Measurements from ENCODE around the gene ZNF76. TPM values are rescaled to one million over a fixed set of nuclear protein-coding genes. Genes with fewer than 3 reads are reported as not detected.

Gene ZNF76
- polyA plus RNA-seq, 1 donor from 2014 or later: 26.3 TPM

- Histone ChIP-seq H2AFZ (ENCODE audit: low read depth, low read length) (no peak overlapping the region), H3K4me3 (ENCODE audit: low read length) (peak overlapping the region; percentile 97), H3K4me2 (ENCODE audit: low read length) (peak overlapping the region; percentile 92), H3K27ac (ENCODE audit: low read length) (no peak overlapping the region), H4K20me1 (ENCODE audit: insufficient read depth) (no peaks in the 10 kb centered on the region), H3K9ac (ENCODE audit: low read length) (peak overlapping the region; percentile 13), H3K36me3 (ENCODE audit: insufficient read depth, low read length) (no peaks in the 10 kb centered on the region), H3K9me3 (ENCODE audit: low read length) (no peaks in the 10 kb centered on the region), H3K79me2 (replicated peaks; ENCODE audit: insufficient read depth, low read length) (peaks cover 54% of the 10 kb centered on the region), H3K9me2 (ENCODE audit: insufficient read depth, low read length) (no peaks in the 10 kb centered on the region), H3F3A (ENCODE audit: insufficient read depth, low read length, poor library complexity, severe bottlenecking) (no peaks in the 10 kb centered on the region), H3K27me3 (ENCODE audit: insufficient read depth, low read depth, low read length) (no peaks in the 10 kb centered on the region)
- no peak for TF ChIP-seq SMC3 (conservative IDR thresholded peaks at IDR 0.05; ENCODE audit: poor library complexity)
- TF ChIP-seq POLR2AphosphoS5 (IDR thresholded peaks at IDR 0.05): no peak
- TF ChIP-seq TAF1 (IDR thresholded peaks at IDR 0.05; ENCODE audit: low read depth): no peak
- TF ChIP-seq MXI1 (conservative IDR thresholded peaks at IDR 0.05; ENCODE audit: poor library complexity, severe bottlenecking): no peak
- TF ChIP-seq EP300 (conservative IDR thresholded peaks at IDR 0.05; ENCODE audit: poor library complexity, severe bottlenecking): no peak
- TF ChIP-seq RAD21 (conservative IDR thresholded peaks at IDR 0.05): no peak
- TF ChIP-seq CTCF (IDR thresholded peaks at IDR 0.05; ENCODE audit: poor library complexity, severe bottlenecking): no peak
- no peak for TF ChIP-seq REST (IDR thresholded peaks at IDR 0.05; ENCODE audit: borderline replicate concordance)
- TF ChIP-seq EZH2 (IDR thresholded peaks at IDR 0.05; ENCODE audit: borderline replicate concordance, insufficient read depth, low read length, poor library complexity, severe bottlenecking): no peak
These were observed 42.4 kb upstream of the ZNF76 start for GRCh38 chr6:35216851-35217811.

GRCh38 chr6:35218021-35218420, 41.5 kb upstream of the ZNF76 start:
- Histone ChIP-seq H3K4me2 (ENCODE audit: low read length) (peak overlapping the region; percentile 42), H3K79me2 (replicated peaks; ENCODE audit: insufficient read depth, low read length) (peaks cover 54% of the 10 kb centered on the region), H3K36me3 (ENCODE audit: insufficient read depth, low read length) (no peaks in the 10 kb centered on the region), H4K20me1 (ENCODE audit: insufficient read depth) (no peaks in the 10 kb centered on the region), H3K9me3 (ENCODE audit: low read length) (no peaks in the 10 kb centered on the region), H3K27ac (ENCODE audit: low read length) (no peak overlapping the region), H3K9me2 (ENCODE audit: insufficient read depth, low read length) (no peaks in the 10 kb centered on the region), H2AFZ (ENCODE audit: low read depth, low read length) (no peak overlapping the region), H3K9ac (ENCODE audit: low read length) (no peak overlapping the region), H3K4me3 (ENCODE audit: low read length) (peak overlapping the region; percentile 58), H3K27me3 (ENCODE audit: insufficient read depth, low read depth, low read length) (no peaks in the 10 kb centered on the region), H3F3A (ENCODE audit: insufficient read depth, low read length, poor library complexity, severe bottlenecking) (no peaks in the 10 kb centered on the region)
- no peak for TF ChIP-seq EP300 (conservative IDR thresholded peaks at IDR 0.05; ENCODE audit: poor library complexity, severe bottlenecking)
- no peak for TF ChIP-seq CTCF (IDR thresholded peaks at IDR 0.05; ENCODE audit: poor library complexity, severe bottlenecking)
- no peak for TF ChIP-seq MXI1 (conservative IDR thresholded peaks at IDR 0.05; ENCODE audit: poor library complexity, severe bottlenecking)
- TF ChIP-seq REST (IDR thresholded peaks at IDR 0.05; ENCODE audit: borderline replicate concordance): no peak
- TF ChIP-seq EZH2 (IDR thresholded peaks at IDR 0.05; ENCODE audit: borderline replicate concordance, insufficient read depth, low read length, poor library complexity, severe bottlenecking): no peak
- TF ChIP-seq TAF1 (IDR thresholded peaks at IDR 0.05; ENCODE audit: low read depth): no peak
- no peak for TF ChIP-seq RAD21 (conservative IDR thresholded peaks at IDR 0.05)
- no peak for TF ChIP-seq SMC3 (conservative IDR thresholded peaks at IDR 0.05; ENCODE audit: poor library complexity)
- TF ChIP-seq POLR2AphosphoS5 (IDR thresholded peaks at IDR 0.05): no peak
